Activated CD8-positive, alpha-beta memory T cell treated with anti-CD3 and anti-CD28 coated beads for 1 hour (primary cell): ENCODE data around the gene WDR83.
"Not testable (repeated sequence)": the region's sequence is repeated elsewhere in the genome, so short reads cannot be mapped to it uniquely, and the experiment has no call there.

ENCODE experiments used
- DNase-seq, 2 donors: peaks; one replicate each; pipeline ENCODE4 v3.0.0-alpha.2; 2020; ENCODE audit warnings: low read depth in 1 of 2; ENCODE audit errors: extremely low read depth in 1 of 2

WDR83 gene

GRCh38 chr19:12652219-12652618 is 14.4 kb upstream of the WDR83 start:
- no peak for DNase-seq

GRCh38 chr19:12655546-12655945 is 11.1 kb upstream of the WDR83 start:
- DNase-seq = no peak

- no peak for DNase-seq
Observed at GRCh38 chr19:12656899-12657571, 9.6 kb upstream of the WDR83 start.

GRCh38 chr19:12657966-12658365 is 8.6 kb upstream of the WDR83 start:
- no peak for DNase-seq

GRCh38 chr19:12660980-12661379 is 5.6 kb upstream of the WDR83 start:
- DNase-seq = no peak

- no peak for DNase-seq
Observed at GRCh38 chr19:12664406-12665280, 2.0 kb upstream of the WDR83 start.

- DNase-seq = no peak
Observed at GRCh38 chr19:12665281-12665573, 1.4 kb upstream of the WDR83 start.

GRCh38 chr19:12665671-12666264 is 839 bp upstream of the WDR83 start:
- no peak for DNase-seq

GRCh38 chr19:12667731-12668302 is 1.2 kb downstream of the WDR83 start:
- no peak for DNase-seq

GRCh38 chr19:12668346-12668745 is 1.7 kb downstream of the WDR83 start:
- no peak for DNase-seq

- peak; percentile 40 to 44 for DNase-seq
Observed at GRCh38 chr19:12668932-12669269, 2.3 kb downstream of the WDR83 start.

- peak; percentile 44 to 60 for DNase-seq
Observed at GRCh38 chr19:12669270-12670158, 2.9 kb downstream of the WDR83 start.

GRCh38 chr19:12670159-12670928 is 3.7 kb downstream of the WDR83 start:
- DNase-seq = no peak

GRCh38 chr19:12672744-12673143 is 6.1 kb downstream of the WDR83 start:
- no peak for DNase-seq

GRCh38 chr19:12675399-12675798 is 8.8 kb downstream of the WDR83 start:
- no peak for DNase-seq

- no peak for DNase-seq
Observed at GRCh38 chr19:12675940-12676339, 9.3 kb downstream of the WDR83 start.

GRCh38 chr19:12676384-12676792 is 9.8 kb downstream of the WDR83 start:
- DNase-seq = peak; percentile 58 to 80

GRCh38 chr19:12676928-12677327 is 10.3 kb downstream of the WDR83 start:
- DNase-seq = no peak

GRCh38 chr19:12678039-12678438 is 11.4 kb downstream of the WDR83 start:
- not testable (repeated sequence) for DNase-seq

- no peak for DNase-seq
Observed at GRCh38 chr19:12680034-12680433, 13.4 kb downstream of the WDR83 start.
